ENCODE measurements around the gene USP33. TPM values are rescaled to one million over a fixed set of nuclear protein-coding genes. Genes with fewer than 3 reads are reported as not detected.

USP33 gene
- total and polyA plus RNA-seq, 10 of the 15 experiments (the other 5 are each of a cell fraction or from before 2014, with no cell fraction given) = 13.1 to 49.9 (median 32.2) TPM

- peak; percentile 60 for TF ChIP-seq HCFC1 (IDR thresholded peaks at IDR 0.05; ENCODE audit: low read length)
- TF ChIP-seq SMAD5 (IDR thresholded peaks at IDR 0.05; ENCODE audit: low read depth) = peak; percentile 47; the same call in 1 of the 2 replicates
- TF ChIP-seq SP1 (IDR thresholded peaks at IDR 0.05; ENCODE audit: low read depth, low read length) = peak; percentile 10
- peak; percentile 14; the same call in 1 of the 2 replicates for TF ChIP-seq LARP7 (IDR thresholded peaks at IDR 0.05)
- TF ChIP-seq TARDBP (IDR thresholded peaks at IDR 0.05; ENCODE audit: borderline replicate concordance) = 0 out of 2 replicates have a peak, but pooled peaks have one; percentile 13
- TF ChIP-seq E4F1 (IDR thresholded peaks at IDR 0.05; ENCODE audit: borderline replicate concordance, partially characterized antibody) = no peak
- TF ChIP-seq JUNB (IDR thresholded peaks at IDR 0.05) = no peak
- no peak for TF ChIP-seq ASH2L (IDR thresholded peaks at IDR 0.05; ENCODE audit: borderline replicate concordance, low read depth)
- TF ChIP-seq MTA3 (IDR thresholded peaks at IDR 0.05; ENCODE audit: borderline replicate concordance, low read length) = no peak
- TF ChIP-seq, protein P1, sequence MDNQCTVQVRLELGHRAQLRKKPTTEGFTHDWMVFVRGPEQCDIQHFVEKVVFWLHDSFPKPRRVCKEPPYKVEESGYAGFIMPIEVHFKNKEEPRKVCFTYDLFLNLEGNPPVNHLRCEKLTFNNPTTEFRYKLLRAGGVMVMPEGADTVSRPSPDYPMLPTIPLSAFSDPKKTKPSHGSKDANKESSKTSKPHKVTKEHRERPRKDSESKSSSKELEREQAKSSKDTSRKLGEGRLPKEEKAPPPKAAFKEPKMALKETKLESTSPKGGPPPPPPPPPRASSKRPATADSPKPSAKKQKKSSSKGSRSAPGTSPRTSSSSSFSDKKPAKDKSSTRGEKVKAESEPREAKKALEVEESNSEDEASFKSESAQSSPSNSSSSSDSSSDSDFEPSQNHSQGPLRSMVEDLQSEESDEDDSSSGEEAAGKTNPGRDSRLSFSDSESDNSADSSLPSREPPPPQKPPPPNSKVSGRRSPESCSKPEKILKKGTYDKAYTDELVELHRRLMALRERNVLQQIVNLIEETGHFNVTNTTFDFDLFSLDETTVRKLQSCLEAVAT (IDR thresholded peaks at IDR 0.05) = peak; percentile 87
- no peak for TF ChIP-seq YBX1 (IDR thresholded peaks at IDR 0.05)
- peak; percentile 55; the same call in 1 of the 2 replicates for TF ChIP-seq DPF2 (IDR thresholded peaks at IDR 0.05)
- no peak for TF ChIP-seq NR2C2 (IDR thresholded peaks at IDR 0.05; ENCODE audit: borderline replicate concordance, control insufficient read depth, insufficient read length, low read depth)
- TF ChIP-seq BCLAF1 (IDR thresholded peaks at IDR 0.05) = no peak
- TF ChIP-seq ZBTB33 (IDR thresholded peaks at IDR 0.05) = 0 out of 2 replicates have a peak, but pooled peaks have one; percentile 35
- TF ChIP-seq, protein P2, sequence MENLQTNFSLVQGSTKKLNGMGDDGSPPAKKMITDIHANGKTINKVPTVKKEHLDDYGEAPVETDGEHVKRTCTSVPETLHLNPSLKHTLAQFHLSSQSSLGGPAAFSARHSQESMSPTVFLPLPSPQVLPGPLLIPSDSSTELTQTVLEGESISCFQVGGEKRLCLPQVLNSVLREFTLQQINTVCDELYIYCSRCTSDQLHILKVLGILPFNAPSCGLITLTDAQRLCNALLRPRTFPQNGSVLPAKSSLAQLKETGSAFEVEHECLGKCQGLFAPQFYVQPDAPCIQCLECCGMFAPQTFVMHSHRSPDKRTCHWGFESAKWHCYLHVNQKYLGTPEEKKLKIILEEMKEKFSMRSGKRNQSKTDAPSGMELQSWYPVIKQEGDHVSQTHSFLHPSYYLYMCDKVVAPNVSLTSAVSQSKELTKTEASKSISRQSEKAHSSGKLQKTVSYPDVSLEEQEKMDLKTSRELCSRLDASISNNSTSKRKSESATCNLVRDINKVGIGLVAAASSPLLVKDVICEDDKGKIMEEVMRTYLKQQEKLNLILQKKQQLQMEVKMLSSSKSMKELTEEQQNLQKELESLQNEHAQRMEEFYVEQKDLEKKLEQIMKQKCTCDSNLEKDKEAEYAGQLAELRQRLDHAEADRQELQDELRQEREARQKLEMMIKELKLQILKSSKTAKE (IDR thresholded peaks at IDR 0.05; ENCODE audit: low read depth, poor library complexity, severe bottlenecking) = peak; percentile 86
Observed at GRCh38 chr1:77682460-77683159, 77.0 kb downstream of the USP33 start, which contains the start of gene ZZZ3 (continued).

Measured in GM12878 (cell line).